B cell (primary cell): ENCODE results near the gene EXOSC9. TPM values are rescaled to one million over a fixed set of nuclear protein-coding genes. Genes with fewer than 3 reads are reported as not detected.

Experiments used
- ATAC-seq: fragments of 200-7000 bp; cut with Tn5 transposase; one replicate; pipeline ENCODE4 v1.10.0; 2021; ENCODE audit warnings: low read depth, mild to moderate bottlenecking, moderate number of reproducible peaks, moderate library complexity
- CTCF ChIA-PET: fragments of 350-600 bp; sonication (Branson Sonifier 250); formaldehyde crosslinking; loops from one replicate; lab custom pipeline; 2021; ENCODE audit warnings: antibody characterized with exemption, inconsistent platforms; lab: Charles Lee
- POLR2A ChIA-PET: fragments of 350-600 bp; sonication (Branson Sonifier 250); formaldehyde crosslinking; loops from one replicate; lab custom pipeline; 2021; ENCODE audit warnings: antibody characterized with exemption; lab: Charles Lee
- DNase-seq: peaks from one replicate; pipeline ENCODE4 v3.0.0; 2013
- H2AFZ ChIP-seq: 2 replicates; pipeline ENCODE4 v1.6.1; 2012; ENCODE audit warnings: mild to moderate bottlenecking, low read depth, low read length; ENCODE audit not compliant: insufficient read depth, poor library complexity, severe bottlenecking
- H3K27ac ChIP-seq, 2 donors: 1 replicate in 1 of 2; 2 replicates in 1 of 2; pipeline ENCODE4 v1.5.1; 2012 to 2013; ENCODE audit warnings: low read length in 2 of 2, mild to moderate bottlenecking in 2 of 2, moderate library complexity in 1 of 2
- H3K27me3 ChIP-seq, 4 experiments: fragments of 200-600 bp in 1 of 4; sonication (generic) in 1 of 4; replicated peaks in 1 of 4; 1 replicate in 2 of 4; 2 replicates in 2 of 4; pipeline versions ENCODE4 v1.6.1 to v1.7.0; 2013 to 2016; ENCODE audit warnings: low read length in 3 of 4, mild to moderate bottlenecking in 2 of 4, mixed read lengths in 1 of 4, moderate library complexity in 1 of 4; ENCODE audit not compliant: insufficient read depth in 4 of 4, control insufficient read depth in 3 of 4; ENCODE audit errors: control extremely low read depth in 1 of 4
- H3K36me3 ChIP-seq, 2 experiments: replicated peaks in 1 of 2; 1 replicate in 1 of 2; 2 replicates in 1 of 2; pipeline versions ENCODE4 v1.6.1 to v1.7.1; 2013; ENCODE audit warnings: low read length in 1 of 2; ENCODE audit not compliant: insufficient read depth in 2 of 2, control insufficient read depth in 1 of 2; ENCODE audit errors: control extremely low read depth in 1 of 2, extremely low read depth in 1 of 2
- H3K4me1 ChIP-seq, 2 donors: fragments of 200-600 bp in 1 of 2; sonication (generic) in 1 of 2; 1 replicate in 1 of 2; 2 replicates in 1 of 2; pipeline versions ENCODE4 v1.5.1 to v1.6.1; 2013 to 2017; ENCODE audit warnings: low read length in 2 of 2; ENCODE audit not compliant: control insufficient read depth in 2 of 2, insufficient read depth in 2 of 2
- H3K4me2 ChIP-seq: replicated peaks from 2 replicates; pipeline ENCODE3; 2012; ENCODE audit warnings: mild to moderate bottlenecking, low read depth, low read length; ENCODE audit not compliant: poor library complexity, severe bottlenecking
- H3K4me3 ChIP-seq, 5 experiments: fragments of 200-600 bp in 1 of 5; sonication (generic) in 1 of 5; 1 replicate in 3 of 5; 2 replicates in 2 of 5; pipeline versions ENCODE4 v1.5.1 to v1.7.0; 2011 to 2016; ENCODE audit warnings: low read length in 4 of 5, mild to moderate bottlenecking in 4 of 5, low read depth in 2 of 5, control low read depth in 1 of 5, moderate library complexity in 1 of 5; ENCODE audit not compliant: insufficient read depth in 1 of 5; ENCODE audit errors: control extremely low read depth in 1 of 5, extremely low read depth in 1 of 5
- H3K79me2 ChIP-seq: fragments of 200-600 bp; sonication (generic); one replicate; pipeline ENCODE4 v1.6.0; 2016; ENCODE audit warnings: low read length; ENCODE audit not compliant: control insufficient read depth, insufficient read depth
- H3K9ac ChIP-seq: fragments of 200-600 bp; sonication (generic); 2 replicates; pipeline ENCODE4 v1.6.1; 2017; ENCODE audit warnings: mild to moderate bottlenecking, low read length, moderate library complexity
- H3K9me3 ChIP-seq, 3 donors: one replicate each; pipeline versions ENCODE4 v1.6.1 to v1.7.1; 2013; ENCODE audit warnings: low read length in 2 of 3; ENCODE audit not compliant: control insufficient read depth in 2 of 3, insufficient read depth in 1 of 3; ENCODE audit errors: control extremely low read depth in 1 of 3
- H4K20me1 ChIP-seq: 2 replicates; pipeline ENCODE4 v1.6.0; 2012; ENCODE audit warnings: mild to moderate bottlenecking, low read length; ENCODE audit not compliant: insufficient read depth, control insufficient read depth, poor library complexity, severe bottlenecking
- H3K27ac Mint-ChIP-seq: one replicate; pipeline ENCODE4 v1.8.0; 2021; ENCODE audit warnings: mixed read lengths
- H3K27me3 Mint-ChIP-seq: one replicate; pipeline ENCODE4 v1.8.0; 2021; ENCODE audit warnings: mixed read lengths
- H3K4me1 Mint-ChIP-seq: one replicate; pipeline ENCODE4 v1.8.0; 2021; ENCODE audit warnings: mixed read lengths
- H3K4me3 Mint-ChIP-seq: one replicate; pipeline ENCODE4 v1.8.0; 2021; ENCODE audit warnings: mixed read lengths
- H3K9me3 Mint-ChIP-seq: one replicate; pipeline ENCODE4 v1.8.0; 2022; ENCODE audit warnings: mixed read lengths; ENCODE audit not compliant: insufficient read depth
- CTCF ChIP-seq: fragments of 200-600 bp; IDR thresholded peaks from one replicate; pipeline ENCODE4 v1.8.0; 2022; ENCODE audit warnings: antibody characterized with exemption, mild to moderate bottlenecking
- EZH2 ChIP-seq: IDR thresholded peaks from 2 replicates; pipeline ENCODE4 v1.6.1; 2012; ENCODE audit warnings: borderline replicate concordance, low read depth, mild to moderate bottlenecking, moderate library complexity, low read length; ENCODE audit not compliant: insufficient read depth, poor library complexity, severe bottlenecking
- WGBS: methylation state at CpG from one replicate; pipeline ENCODE4 v1.1.5; 2013; ENCODE audit warnings: missing lambda C conversion rate; ENCODE audit not compliant: insufficient coverage; 5-methylcytosine and 5-hydroxymethylcytosine counted together
- intact Hi-C: fragments of 100-400 bp; cut with micrococcal nuclease; formaldehyde crosslinking; loops from one replicate; pipeline ENCODE4 v1.10.0; 2022
- polyA plus RNA-seq: library from polyadenylated mRNA; depleted of rRNA; stranded (reverse); fragments of >200 nt; gene quantifications from 2 replicates; pipeline ENCODE4 v1.2.3, GENCODE V29; 2012
- total RNA-seq, 2 donors: library from RNA; stranded (reverse); fragments of 120-200 nt in 1 of 2; gene quantifications; 1 replicate in 1 of 2; 2 replicates in 1 of 2; pipeline versions ENCODE4 v1.2.3 to v1.2.4, GENCODE V29; 2013 to 2022

EXOSC9 gene
- total and polyA plus RNA-seq, 2 donors (not counting 1 experiment from before 2014, with no cell fraction given) = 27.5 to 35.5 TPM

GRCh38 chr4:121824950-121825349 lies 23.8 kb downstream of the EXOSC9 start:
- no peaks in the 10 kb centered on the region for H3K27me3 Mint-ChIP-seq
- Histone ChIP-seq H3K4me3 (no peak overlapping the region), H3K4me2 (no peak overlapping the region), H3K27me3 (no peaks in the 10 kb centered on the region), H2AFZ (no peak overlapping the region), H3K27ac (no peak overlapping the region), H3K36me3 (peaks cover 2 to 3% of the 10 kb centered on the region in 2 experiments), H3K9ac (no peak overlapping the region), H3K79me2 (peaks cover 9% of the 10 kb centered on the region), H4K20me1 (no peaks in the 10 kb centered on the region), H3K9me3 (no peaks in the 10 kb centered on the region), H3K4me1 (peaks cover 8 to 10% of the 10 kb centered on the region in 2 donors)
- H3K4me3 Mint-ChIP-seq = peak overlapping the region; percentile 27
- TF ChIP-seq EZH2 (no peak), CTCF (no peak)
- ChIA-PET POLR2A (interaction anchor here (1.5 kb wide), 1 partner anchor 24 kb away, joined by 7 read pairs; the partner anchor contains the start of gene EXOSC9), CTCF (interaction anchor here (1.3 kb wide), 2 partner anchors 39 to 45 kb away, joined by 3 to 5 read pairs; partner anchors contain the start of gene BBS7)
- H3K27ac Mint-ChIP-seq = no peak overlapping the region
- H3K4me1 Mint-ChIP-seq = peaks cover 16% of the 10 kb centered on the region
- ATAC-seq (no peak), DNase-seq (no peak)
- WGBS = no CpG with 5 or more reads among the region's 2 CpGs
- intact Hi-C loops = loop anchor here (1.0 to 5.0 kb wide), 4 partner anchors 45 to 1097 kb away; partner anchors contain the start of genes BBS12, BBS7 and NUDT6
- H3K9me3 Mint-ChIP-seq = no peaks in the 10 kb centered on the region

DNA sequence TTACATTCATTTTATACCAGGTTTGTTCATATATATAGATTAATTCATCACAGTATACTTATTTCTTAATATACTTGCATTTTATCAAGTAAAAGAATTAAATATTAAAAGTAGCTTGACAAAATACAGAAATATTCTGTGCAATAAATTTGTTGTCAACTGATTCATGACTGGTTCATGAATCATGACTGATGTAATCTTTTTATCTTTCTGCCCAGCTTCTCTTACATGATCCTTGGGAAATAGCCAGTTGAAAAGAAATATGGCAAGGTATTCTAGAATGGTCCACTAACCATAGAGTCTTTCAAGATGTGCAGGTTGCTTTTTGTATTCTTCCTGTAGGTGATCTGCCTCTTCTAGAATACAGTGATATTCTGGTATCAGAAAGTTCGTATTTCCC lies 26.7 kb downstream of the EXOSC9 start:
- Histone ChIP-seq H3K27ac (no peak overlapping the region), H3K79me2 (peaks cover 3% of the 10 kb centered on the region), H4K20me1 (no peaks in the 10 kb centered on the region), H3K4me3 (no peak overlapping the region), H3K36me3 (peaks cover 0 to 3% of the 10 kb centered on the region in 2 experiments), H3K9me3 (no peaks in the 10 kb centered on the region), H3K27me3 (no peaks in the 10 kb centered on the region), H3K4me2 (no peak overlapping the region), H3K9ac (no peak overlapping the region), H2AFZ (no peak overlapping the region), H3K4me1 (peaks cover 6 to 7% of the 10 kb centered on the region in 2 donors)
- DNase-seq = no peak
- ChIA-PET CTCF (no interaction called here), POLR2A (no interaction called here)
- ATAC-seq = no peak
- no peak overlapping the region for H3K27ac Mint-ChIP-seq
- intact Hi-C loops = no loop called here
- H3K4me1 Mint-ChIP-seq = peaks cover 11% of the 10 kb centered on the region
- TF ChIP-seq EZH2 = no peak
- no peak for TF ChIP-seq CTCF
- H3K9me3 Mint-ChIP-seq = no peaks in the 10 kb centered on the region
- WGBS = no CpG with 5 or more reads among the region's 1 CpG
- H3K27me3 Mint-ChIP-seq = no peaks in the 10 kb centered on the region
- H3K4me3 Mint-ChIP-seq = no peak overlapping the region
